GM12891 (cell line): Measurements from ENCODE around the gene CTSH.

Experiments used
- PAX5 ChIP-seq: IDR thresholded peaks from 2 replicates; pipeline ENCODE4 v1.6.1; 2011; ENCODE audit warnings: low read length, moderate library complexity, mild to moderate bottlenecking; ENCODE audit not compliant: insufficient read depth, severe bottlenecking
- POLR2A ChIP-seq: IDR thresholded peaks from 2 replicates; pipeline ENCODE4 v1.6.1; 2011; ENCODE audit warnings: low read depth, low read length, control low read depth
- SPI1 ChIP-seq: IDR thresholded peaks from 2 replicates; pipeline ENCODE4 v1.6.1; 2011; ENCODE audit warnings: low read depth, low read length, control low read depth
- TAF1 ChIP-seq: IDR thresholded peaks from 2 replicates; pipeline ENCODE4 v1.6.1; 2011; ENCODE audit warnings: low read depth, low read length, control low read depth

DNA sequence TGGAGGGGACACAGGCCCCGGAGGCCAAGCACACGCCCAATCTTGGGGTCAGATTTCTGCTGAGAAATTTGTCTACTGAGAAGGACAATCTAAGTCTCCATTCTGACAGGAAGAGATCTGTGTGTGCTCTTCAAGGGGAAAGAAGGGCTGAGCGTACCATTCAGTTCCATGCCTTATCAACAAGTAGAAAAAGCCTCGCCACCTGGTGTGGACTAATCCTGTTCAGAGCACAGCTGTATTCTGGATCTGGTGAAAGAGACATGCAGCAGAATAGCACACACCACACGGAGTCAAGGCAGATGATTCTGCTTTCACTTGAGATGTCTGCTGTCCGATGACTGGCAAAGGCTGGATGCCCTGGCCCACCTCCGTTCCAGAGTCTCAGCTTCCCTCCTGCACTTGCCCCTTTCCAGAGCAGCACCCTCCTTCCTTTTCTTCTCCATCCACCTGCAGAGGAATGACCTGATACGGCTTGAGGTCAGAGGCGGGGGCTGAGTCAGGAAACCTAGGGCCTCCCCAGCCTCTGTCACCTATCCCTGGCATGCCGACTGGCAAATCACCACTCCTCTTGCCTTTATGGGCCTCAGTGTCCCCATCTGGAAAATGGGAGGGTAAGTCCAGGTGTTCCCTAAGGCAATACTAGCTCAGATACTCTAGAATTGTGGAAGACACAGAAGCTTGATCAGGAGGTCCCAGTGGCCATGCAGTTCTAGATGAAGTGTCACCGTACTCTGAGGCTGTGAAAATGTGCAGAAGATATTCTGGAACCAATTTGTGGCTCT is 36.9 kb upstream of the CTSH start:
- TF ChIP-seq POLR2A (no peak), SPI1 (no peak), PAX5 (no peak), TAF1 (no peak)
